ENCODE measurements around the gene RNF17. TPM values are rescaled to one million over a fixed set of nuclear protein-coding genes. Genes with fewer than 3 reads are reported as not detected.

RNF17 gene
- total RNA-seq, result under 1 TPM in 1 of 10 donors, not detected in 9; 0.13 TPM
- under 1 TPM in 1 of 2 donors, not detected in 1; 0.14 TPM for polyA plus RNA-seq
- long read RNA-seq, donor 1, result 0 reads
- long read RNA-seq, donor 2, result 0 reads
- long read RNA-seq, donor 3, result 0 reads

GRCh38 chr13:24763596-24764275, at the start of gene RNF17:
Gene RNF17 (plus strand): TSS chr13:24764169. CDS start chr13:24764204, 35 bp downstream.
- Histone ChIP-seq H3K36me3 (no peaks in the 10 kb centered on the region), H3K9me3 (peaks cover 0 to 8% (median 0%) of the 10 kb centered on the region in 11 donors), H3K4me3 (peak within 1 kb of the TSS in 1 of 10 donors; percentile 7), H3K4me1 (no peaks in the 10 kb centered on the region), H3K27me3 (peaks cover 0 to 3% (median 0%) of the 10 kb centered on the region in 7 donors), H3K27ac (no peak within 1 kb of the TSS)
- intact Hi-C loops (cut with DNase I), result no loop called here
- ATAC-seq (no peak), DNase-seq (no peak)
- no peak for TF ChIP-seq CTCF (IDR thresholded peaks at IDR 0.05)
- WGBS, 2 donors, result 86 to 93% methylated on average over 28 of the region's 28 CpGs

- Histone ChIP-seq H3K4me1 (peaks cover 0 to 17% (median 8%) of the 10 kb centered on the region in 9 donors), H3K27me3 (no peaks in the 10 kb centered on the region), H3K9me3 (no peaks in the 10 kb centered on the region), H3K27ac (no peak overlapping the region), H3K4me3 (no peak overlapping the region), H3K36me3 (no peaks in the 10 kb centered on the region)
- 38 to 49% methylated on average over 5 of the region's 5 CpGs for WGBS, 2 donors
- DNase-seq (no peak), ATAC-seq (no peak)
- intact Hi-C loops (cut with DNase I), result no loop called here
- TF ChIP-seq CTCF (IDR thresholded peaks at IDR 0.05), result no peak
Measured at GRCh38 chr13:24716011-24716410, 48.0 kb upstream of the RNF17 start.

GRCh38 chr13:24716446-24716845, 47.5 kb upstream of the RNF17 start:
- peaks cover 0 to 17% (median 8%) of the 10 kb centered on the region in 9 donors for H3K4me1 ChIP-seq
- H3K9me3 ChIP-seq, result no peaks in the 10 kb centered on the region
- intact Hi-C loops (cut with DNase I), result no loop called here
- no peaks in the 10 kb centered on the region for H3K27me3 ChIP-seq
- no peak for ATAC-seq
- no peak overlapping the region for H3K27ac ChIP-seq
- H3K36me3 ChIP-seq, result no peaks in the 10 kb centered on the region
- 56 to 65% methylated on average over 7 of the region's 7 CpGs for WGBS, 2 donors
- no peak overlapping the region for H3K4me3 ChIP-seq
- TF ChIP-seq CTCF (IDR thresholded peaks at IDR 0.05), result no peak
- no peak for DNase-seq

DNA sequence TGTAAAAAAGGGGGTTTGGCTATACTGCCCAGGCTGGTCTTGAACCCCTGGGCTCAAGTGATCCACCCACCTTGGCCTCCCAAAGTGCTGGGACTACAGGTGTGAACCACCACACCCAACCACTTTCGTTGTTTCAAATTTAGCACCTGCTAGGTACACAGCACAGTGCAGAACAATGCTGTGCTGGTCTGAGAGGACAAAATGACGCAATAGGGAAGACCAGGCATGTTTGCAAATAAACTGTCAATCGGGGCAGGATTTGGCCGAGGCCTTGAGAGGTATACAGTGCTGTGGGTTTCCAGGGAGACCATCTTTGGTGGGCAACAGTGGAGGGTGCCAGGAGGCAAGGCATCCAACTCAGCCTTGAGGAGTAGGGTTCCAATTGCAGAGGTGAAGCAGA, 46.8 kb upstream of the RNF17 start:
- no peak overlapping the region for H3K4me3 ChIP-seq
- H3K9me3 ChIP-seq, result no peaks in the 10 kb centered on the region
- H3K27ac ChIP-seq, result no peak overlapping the region
- H3K4me1 ChIP-seq, result peaks cover 0 to 15% (median 7%) of the 10 kb centered on the region in 9 donors
- ATAC-seq (no peak), DNase-seq (no peak)
- intact Hi-C loops (cut with DNase I), result no loop called here
- WGBS, 2 donors, result 67 to 82% methylated on average over 4 of the region's 4 CpGs
- no peak for TF ChIP-seq CTCF (IDR thresholded peaks at IDR 0.05)
- no peaks in the 10 kb centered on the region for H3K27me3 ChIP-seq
- no peaks in the 10 kb centered on the region for H3K36me3 ChIP-seq

Data from heart right ventricle (tissue), 16 donors.